Measurements from ENCODE around the gene TANC1.

The TANC1 gene

DNA sequence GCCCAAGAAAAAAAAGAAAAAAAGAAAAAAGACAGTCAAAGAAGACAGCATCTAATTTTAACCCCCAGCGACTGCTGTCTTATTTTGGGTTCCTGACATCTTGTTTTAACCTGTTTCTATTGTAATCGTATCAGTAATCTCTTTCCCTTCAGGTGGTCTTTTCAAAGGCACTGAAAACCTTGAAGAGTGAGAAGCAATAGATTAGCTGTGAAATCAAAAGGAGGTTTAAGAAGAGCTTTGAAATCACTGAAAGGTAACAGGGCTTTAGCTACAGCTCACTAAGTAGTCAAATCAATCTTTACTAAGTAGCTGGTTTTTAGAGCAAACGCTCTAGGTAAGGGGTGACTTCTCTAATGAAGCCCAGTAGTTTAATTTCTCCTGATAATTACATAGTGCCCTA is 5.4 kb upstream of the TANC1 start:
- DNase-seq = no peak

DNA sequence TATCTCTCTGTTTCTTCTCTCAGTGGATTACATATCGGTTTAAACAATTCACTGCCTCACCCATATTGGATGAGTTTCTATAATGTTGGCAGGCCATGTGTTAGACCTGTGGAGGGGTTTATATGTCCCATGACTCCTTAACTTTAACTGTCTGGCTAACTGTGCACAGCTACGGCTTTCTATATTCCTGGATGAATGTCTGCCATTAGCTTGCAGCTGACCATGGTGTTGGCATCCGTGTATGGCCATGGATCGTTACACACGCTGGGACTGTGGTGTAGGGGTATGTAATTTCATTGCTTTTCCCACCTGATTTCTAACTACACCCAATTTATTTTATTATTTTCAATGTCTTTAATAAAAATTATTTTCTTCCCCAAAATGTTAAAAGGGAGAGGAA is 3.3 kb upstream of the TANC1 start:
- DNase-seq = no peak

DNA sequence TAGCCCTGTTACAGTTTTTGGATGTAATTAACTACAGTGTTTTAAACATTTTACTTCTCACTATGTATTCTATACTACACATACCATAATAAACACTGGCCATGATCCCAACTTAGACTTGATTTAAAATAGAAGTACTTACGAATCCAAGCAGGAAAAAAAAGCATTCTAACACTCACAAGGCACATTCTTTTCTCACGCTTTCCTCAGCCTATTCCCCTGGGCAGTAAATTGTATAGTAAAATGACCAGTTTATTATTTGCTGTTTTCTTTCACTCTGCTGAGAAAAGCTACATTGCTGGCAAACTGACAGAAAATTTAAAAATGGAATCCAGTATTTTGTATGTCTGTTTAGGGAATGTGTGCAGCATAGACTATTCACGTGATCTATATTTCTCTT is 2.8 kb upstream of the TANC1 start:
- no peak for DNase-seq

DNA sequence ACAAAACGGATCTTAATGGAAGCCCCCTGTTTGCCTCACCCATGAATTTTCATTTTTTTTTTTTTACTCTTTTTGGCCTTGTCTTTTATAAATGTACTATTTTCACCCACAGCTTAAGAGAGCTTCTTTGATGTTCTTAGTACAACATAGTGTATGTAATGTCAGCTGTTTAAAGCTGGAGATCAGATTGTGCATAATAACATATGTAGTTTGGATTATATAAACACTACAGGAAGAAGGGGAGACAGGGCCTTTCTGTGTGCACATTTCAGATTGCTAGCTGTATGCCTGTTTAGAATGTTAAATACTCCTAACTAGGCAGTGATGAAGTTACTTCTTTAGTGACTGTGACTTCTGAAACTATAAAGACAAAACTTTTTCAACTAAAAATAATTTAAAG is 2.1 kb upstream of the TANC1 start:
- no peak for DNase-seq

DNA sequence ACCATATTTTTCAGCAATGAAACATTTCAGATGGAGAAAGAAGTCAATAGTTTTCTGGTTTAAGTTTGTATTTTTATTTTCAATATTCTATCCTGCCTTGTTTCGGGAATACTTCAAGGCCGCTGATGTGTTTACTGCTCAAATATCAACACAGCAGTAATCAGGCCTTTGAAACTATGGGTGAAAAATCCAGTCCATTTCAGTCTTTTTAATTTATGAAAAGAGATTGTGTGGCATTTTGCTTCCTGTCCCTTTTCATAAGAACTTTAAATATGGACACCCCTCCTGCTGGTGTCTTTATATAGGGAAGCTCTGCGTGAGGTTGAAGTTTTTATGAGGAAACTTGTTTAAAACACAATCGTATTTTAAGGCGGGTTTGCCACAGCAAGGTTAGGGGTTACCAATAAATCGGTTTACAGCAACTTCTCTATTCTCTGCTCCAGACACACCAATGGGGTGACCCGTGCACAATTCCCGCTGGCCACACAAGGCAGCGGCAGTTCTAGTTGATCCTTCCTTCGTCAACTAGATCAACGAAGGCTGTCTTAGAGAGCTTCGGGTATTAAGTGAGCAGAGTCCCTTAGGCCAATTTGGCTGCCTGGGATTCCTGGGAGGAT is 1.2 kb upstream of the TANC1 start:
- DNase-seq = no peak

DNA sequence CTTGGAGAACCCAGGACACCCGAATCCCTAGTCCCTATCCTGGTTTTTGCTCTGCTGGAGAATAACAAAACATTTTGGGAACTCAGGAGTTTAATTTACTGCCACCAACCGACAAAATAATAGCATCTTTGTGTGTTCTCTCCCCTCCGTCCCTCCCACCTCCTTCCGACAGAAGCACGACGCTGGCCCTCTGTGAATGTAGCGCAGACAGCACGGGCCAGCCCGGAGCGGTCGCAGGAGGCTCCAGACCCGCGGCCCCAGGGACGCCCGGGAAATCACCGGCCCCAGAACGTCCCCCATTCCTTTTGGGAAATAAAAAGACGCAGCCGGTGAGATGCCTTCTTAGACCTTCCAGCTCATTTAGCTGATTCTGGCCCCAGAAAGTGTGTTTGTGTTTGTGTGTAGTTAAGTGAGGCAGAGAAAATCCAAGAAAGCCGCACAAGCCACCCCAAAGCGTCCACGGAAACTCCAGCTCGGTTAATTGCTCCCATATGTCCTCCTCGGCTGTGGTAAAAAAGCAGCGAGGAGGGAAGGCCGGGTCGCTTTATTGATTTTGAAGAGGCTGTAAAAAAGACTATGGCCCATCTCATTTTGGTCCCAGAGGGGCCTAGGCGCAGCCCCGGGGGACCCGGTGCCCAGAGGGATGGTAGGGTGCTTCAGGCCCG is 577 bp upstream of the TANC1 start:
- DNase-seq = no peak

DNA sequence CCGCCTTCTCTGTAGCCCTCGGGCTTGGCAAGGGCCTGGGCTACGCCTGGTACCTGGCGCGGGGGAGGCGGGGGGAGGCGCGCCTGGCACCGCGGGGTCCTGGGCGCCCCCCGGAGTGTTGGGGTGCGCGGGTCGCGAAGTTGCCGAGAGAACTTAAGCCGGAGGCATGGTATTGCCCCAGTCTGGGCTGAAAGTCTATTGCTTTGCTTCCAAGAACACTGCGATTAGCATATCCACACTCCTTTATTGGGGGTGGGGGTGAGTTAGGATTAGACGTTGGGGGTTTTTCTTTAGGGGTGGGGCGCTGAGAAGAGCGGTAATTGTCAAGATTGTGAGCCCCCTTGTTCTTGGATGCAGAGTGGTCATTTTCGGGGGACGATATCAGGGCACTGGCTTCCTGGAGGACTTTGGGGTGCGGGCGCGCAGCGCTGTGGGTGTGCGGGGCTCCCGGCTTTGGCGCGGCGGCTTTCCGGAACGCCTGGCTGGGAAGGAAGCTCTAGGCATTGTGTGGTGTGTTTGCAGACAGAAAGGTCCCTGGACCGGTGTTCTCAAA is 798 bp downstream of the TANC1 start:
- DNase-seq = no peak

DNA sequence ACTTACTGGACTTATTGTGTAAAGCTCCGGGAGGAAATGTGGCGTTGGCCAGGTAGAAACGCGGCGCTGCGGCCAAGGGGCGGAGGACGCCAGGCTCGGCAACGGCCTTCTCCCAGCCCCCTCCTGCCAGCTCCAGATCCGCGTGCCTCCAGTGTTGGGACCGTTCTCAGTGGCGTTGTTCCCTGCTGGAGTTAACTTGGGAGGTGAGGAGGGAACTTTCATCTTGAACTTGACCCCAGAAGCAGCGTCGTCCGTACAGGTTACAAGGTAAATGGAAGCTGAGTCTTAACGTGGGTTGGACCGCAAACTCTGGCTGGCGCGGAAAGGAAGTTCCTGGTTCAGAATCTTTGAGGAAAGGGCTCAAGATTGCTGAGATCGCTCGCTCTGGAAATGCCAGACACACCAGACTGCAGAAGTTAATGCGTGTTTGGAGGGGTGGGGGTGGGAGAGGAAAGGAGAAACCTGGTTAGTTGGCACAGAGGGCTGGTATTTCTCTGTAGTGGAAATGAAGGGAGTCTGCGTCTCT is 1.3 kb downstream of the TANC1 start:
- DNase-seq = no peak

DNA sequence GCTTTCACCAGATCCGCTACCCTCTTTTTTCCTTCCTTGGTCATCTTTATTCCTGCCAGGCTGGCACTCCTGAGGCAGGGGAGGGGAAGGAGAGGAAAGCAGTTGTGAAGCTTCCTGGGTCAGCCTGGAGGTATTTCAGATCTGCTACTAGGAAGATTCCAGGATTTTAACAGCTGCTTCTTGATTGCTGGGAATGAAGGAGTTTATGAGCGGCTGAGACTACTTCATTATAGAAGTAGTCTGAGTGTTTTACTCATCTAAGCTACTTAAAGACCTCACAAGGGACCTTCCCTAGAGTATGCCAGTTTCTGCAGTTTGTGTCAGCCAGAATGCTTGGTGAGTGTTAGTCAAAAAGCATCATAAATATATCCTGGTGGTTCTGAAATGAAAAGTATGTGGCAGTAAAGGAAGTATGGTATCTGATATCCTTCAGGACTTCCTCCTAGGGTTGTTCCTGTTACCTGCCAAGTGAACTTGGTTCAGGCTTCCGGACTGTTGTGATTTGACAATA is 1.9 kb downstream of the TANC1 start:
- DNase-seq = no peak

DNA sequence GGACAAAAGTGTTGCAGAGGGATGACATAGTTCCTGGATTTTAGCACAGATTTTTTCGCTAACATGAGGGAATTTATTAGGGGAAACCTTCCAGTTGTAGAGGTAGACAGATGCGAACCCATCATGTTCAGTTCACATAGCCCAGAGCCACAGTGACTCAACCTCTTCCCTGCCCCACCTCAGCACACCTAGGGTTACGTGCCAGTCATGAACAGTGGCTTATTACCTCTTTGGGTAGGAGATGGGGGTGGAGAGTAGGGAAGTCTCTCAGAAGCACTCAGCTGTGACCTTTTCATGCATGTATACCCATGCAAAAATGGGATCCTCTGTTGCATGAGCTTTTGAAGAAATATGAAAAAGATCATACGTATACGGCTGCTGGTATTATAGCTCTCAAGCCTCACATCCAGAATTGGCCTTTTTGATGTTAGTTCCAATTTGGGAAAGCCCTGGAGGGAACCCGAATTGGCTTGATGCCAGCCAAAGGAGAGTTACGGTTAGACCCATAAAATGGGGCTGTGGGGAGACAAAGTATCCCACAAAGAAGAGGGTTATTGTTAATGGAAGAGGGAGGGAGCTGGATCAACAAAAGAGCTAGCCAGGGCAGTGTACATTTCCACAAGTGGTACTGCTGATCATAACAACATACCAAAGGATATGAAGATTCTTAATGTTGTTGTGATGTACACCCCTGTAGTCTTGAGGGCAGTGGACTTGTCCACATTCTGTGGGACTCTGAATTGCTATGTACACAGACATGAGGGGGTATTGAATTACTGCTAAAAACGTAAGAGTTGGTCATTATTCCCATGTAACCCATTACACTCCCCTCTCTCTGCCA is 4.9 kb downstream of the TANC1 start:
- DNase-seq = no peak

DNA sequence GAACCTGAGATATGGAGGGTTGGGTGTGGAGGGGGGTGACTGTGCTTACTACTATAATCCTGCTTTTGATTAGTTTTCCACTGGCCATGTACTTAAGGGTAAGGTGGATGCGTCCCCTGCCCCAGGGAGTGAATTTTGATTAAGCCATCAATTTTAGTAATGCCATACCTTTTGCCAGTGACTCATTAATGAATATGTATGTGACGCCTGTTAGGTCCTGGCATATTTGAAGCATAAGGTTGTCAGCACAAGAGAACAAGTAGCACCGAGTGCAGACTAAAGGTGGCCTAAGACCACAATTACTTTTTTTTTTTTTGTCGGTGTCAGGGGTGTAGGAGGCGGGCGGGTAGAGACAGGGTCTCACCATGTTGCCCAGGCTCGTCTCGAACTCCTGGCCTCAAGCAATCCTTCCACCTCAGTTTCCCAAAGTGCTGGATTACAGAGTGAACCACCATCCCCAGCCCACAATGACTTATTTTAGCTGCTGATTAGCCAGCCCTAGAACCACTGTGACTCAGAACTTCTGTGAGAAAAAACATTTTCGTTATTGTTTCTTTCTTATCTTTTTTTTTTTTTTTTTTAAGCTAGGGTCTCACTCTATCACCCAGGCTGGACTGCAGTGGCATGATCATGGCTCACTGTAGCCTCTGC is 7.0 kb downstream of the TANC1 start:
- no peak for DNase-seq

DNA sequence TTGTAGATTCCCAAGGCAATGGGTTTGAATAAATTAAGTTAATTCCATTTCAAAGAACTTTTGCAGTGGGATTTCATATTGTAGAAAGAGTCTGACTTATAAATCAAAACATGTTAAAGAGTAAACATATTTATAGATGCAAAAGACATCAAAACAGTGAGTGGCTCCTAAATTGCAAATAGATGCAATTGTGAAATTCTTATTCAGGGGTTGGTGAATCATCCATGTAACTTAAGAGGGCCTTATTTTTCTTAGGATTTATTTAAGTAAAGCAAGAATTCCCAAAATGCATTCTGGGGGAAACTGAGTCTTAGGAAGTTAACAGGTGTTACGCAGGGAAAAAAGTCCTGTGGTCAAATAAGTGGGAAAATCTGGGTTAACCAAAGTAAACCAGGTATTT is 11.3 kb downstream of the TANC1 start:
- DNase-seq = no peak

DNA sequence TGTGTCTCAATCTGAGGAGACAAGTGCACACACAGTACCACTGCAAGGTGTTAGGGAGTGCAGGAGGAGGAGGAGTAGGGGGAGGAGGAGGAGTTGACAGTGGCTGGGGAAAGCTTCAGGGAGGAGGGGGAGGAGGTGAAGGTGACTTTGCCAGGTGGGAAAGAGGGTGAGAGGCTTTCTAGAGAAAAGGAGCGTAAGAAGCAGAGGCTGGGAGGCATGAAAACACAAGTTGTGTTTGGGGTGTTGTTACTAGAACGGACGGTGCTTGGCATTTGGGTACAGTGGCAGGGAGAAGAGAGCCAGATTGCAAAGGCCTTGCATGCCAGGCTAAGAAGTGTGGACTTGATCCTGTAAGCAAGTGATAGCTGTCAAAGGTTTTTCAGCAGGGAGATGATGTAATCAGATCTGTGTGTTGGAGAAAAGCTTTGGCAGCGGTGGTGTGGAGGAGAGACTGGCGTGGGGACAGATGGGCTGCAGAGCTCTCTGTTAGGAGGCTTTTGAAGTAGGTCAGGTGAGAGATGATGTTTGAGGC is 16.2 kb downstream of the TANC1 start:
- no peak for DNase-seq

DNA sequence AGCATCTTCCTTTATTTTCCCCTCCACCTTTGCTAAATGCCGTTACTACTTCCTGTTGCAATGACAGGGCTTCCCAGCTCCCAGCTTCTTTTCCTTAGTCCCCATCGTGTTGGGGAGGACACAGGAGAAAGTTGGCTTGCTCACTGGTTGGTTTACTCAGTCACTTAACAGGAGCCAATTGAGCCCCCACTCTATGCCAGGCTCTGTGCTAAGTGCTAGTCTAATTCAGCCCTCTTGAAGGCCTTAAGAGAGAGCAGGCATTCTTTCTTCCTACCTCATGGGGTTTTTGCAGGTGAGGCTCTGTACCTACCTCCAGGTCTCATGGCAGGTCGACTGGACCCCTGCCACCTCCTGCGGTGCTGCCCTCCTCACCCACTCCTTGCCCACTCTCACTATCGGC is 20.1 kb downstream of the TANC1 start:
- DNase-seq = no peak

DNA sequence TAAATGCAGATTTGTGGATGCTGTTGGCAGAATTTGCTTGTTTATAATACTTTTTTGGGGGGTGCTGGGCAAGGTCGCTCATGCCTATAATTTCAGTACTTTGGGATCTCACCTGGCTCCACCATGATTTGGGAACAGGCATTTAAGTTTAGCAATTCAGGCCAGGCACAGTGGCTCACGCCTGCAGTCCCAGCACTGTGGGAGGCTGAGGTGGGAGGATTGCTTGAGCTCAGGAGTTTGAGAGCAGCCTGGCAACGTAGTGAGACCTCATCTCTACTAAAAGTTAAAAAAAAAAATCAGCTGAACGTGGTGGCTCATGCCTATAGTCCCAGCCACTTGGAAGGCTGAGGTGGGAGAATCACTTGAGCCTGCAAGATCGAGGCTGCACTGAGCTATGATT is 20.7 kb downstream of the TANC1 start:
- no peak for DNase-seq

DNA sequence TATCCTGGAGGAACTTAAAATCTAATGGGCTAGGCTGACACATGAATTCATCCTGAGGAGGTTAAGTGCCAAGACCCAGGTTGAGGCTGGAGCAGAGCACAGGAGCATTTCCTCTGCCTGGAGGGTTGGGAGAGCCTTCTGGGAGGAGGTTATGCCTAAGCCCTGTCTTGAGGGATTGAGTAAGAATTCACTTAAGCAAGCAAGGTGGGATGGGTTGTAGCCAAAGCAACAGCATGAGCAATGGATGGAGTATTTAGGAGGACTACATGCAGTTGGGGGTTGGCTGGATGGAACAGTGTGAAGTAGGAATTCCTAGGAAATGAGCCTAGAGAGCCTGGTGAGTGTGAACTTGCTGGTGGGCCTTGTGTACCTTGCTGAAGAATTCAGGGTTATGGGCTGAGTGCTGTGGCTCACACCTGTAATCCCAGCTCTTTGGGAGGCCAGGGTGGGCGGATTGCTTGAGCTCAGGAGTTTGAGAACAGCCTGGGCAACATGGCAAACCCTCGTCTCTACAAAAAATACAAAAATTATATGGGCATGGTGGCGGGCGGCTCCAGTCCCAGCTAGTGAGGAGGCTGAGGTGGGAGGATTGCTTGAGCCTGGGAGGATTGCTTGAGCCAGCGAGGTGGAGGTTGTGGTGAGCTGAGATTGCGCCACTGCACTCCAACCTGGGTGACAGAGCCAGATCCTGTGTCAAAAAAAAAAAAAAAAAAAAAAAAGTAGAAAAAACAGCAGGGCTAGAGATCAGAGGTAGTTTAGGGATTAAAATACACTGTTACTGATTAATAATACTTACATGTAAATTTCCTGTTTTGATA is 22.2 kb downstream of the TANC1 start:
- DNase-seq = no peak

DNA sequence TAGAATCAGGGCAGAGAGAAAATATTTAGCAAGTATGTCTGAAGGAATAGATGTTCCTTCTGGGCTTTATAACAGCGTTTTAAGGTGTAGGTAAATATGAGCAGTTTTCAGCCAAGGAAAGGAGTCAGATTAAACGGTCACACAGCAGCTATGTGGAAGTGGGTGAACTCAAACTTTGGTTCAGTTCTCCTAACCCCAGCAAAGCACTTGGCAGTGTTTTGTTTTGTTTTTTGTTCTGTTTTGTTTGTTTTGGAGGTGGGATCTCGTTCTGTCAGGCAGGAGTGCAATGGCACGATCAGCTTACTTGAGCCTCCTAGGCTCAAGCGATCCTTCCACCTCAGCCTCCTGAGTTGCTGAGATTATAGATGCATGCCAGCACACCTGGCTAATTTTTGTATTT is 24.6 kb downstream of the TANC1 start:
- DNase-seq = no peak

DNA sequence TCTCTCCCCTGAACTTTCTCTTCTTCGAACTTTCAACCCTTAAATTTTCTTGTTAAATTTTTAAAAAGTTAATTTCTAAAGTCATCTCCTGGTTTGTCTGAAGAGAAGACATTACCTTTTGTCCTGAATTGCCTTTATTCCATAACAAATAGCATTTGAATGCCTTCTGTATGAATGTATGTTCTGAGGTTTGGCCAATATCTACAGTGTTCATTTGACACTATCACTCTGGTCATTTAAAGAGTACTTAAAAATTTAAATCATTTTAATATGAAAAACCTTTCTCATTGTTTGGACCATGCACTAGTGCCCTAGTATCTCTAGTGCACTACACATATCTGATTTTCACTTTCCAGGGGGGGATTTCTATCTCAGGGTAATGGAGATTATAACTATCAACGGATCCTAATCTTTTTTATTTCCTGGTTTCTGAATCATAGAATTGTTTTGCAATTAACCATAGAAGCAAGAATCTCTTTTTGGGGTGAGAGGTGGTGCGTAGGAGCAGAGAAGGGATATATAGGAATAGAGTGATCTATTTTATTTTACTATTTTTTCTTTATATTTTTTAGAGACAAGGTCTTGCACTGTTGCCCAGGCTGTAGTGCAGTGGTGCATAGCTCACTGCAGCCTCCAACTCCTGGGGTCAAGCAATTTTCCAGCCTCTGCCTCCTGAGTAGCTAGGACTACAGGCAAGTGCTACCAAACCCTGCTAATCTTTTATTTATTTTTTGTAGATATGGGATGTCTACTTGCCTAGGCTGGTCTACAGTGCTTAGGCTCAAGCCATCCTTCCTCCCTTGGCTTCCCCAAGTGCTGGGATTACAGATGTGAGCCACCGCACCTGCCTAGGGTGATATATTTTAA is 25.5 kb downstream of the TANC1 start:
- no peak for DNase-seq

DNA sequence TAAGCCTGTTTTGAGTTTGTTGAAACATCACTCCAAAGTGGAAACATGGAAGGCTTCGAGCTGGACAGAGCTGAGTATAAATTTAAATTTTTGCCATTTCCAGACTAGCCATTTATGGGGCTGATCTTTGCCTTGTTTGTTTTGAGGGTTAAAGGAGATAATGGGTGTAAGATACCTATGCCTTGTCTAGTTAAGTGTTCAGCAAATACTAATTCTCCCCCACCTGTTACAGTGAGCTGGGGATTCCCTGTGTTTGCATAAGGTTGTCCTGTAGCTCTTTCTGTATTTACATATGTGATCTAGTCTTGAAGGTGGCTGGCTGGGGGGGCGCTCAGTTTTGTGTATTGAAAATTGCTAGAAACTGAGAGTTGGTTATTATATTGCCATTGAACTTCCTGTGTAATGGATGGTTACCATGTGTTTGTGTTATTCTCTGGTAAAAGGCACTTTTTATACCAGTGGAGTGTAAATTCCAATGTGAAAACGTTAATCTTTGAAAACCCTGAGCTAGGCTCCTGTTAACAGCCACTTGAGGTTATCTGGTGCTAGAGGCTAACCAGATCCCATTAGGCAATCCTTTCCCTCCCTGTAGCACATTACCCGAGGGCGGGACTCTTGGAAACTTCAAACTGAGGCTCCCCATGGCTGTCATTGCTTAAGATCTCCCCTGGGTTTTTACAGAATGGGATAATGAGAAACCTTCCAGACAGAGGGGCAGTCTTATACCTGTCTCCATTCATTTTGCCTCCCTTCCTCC is 26.7 kb downstream of the TANC1 start:
- no peak for DNase-seq

DNA sequence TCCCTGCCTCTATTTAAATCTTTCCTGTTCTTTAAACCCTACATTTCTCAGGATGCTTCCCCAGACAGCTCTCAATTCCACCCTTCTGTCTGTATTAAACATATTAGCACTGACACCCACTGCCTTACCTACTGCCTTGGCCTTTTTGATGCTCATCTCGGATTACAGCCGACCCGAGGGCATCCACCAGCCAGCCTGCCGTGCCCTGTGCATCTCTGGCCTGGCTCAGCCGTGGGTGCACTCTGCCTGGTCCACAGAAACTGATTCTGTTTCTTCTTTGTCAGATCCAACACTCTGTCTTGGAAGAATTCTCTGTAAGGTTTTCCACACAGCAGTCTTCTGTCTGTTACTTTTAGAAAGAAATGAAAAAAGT is 27.2 kb downstream of the TANC1 start:
- no peak for DNase-seq

Measured in AML-193 (cell line).